ENCODE measurements around the gene SPATA3. TPM values are rescaled to one million over a fixed set of nuclear protein-coding genes. Genes with fewer than 3 reads are reported as not detected.

Gene SPATA3
- total and polyA plus RNA-seq, 2 of the 13 experiments (the other 11 are each of a cell fraction or from before 2014, with no cell fraction given), result not detected

DNA sequence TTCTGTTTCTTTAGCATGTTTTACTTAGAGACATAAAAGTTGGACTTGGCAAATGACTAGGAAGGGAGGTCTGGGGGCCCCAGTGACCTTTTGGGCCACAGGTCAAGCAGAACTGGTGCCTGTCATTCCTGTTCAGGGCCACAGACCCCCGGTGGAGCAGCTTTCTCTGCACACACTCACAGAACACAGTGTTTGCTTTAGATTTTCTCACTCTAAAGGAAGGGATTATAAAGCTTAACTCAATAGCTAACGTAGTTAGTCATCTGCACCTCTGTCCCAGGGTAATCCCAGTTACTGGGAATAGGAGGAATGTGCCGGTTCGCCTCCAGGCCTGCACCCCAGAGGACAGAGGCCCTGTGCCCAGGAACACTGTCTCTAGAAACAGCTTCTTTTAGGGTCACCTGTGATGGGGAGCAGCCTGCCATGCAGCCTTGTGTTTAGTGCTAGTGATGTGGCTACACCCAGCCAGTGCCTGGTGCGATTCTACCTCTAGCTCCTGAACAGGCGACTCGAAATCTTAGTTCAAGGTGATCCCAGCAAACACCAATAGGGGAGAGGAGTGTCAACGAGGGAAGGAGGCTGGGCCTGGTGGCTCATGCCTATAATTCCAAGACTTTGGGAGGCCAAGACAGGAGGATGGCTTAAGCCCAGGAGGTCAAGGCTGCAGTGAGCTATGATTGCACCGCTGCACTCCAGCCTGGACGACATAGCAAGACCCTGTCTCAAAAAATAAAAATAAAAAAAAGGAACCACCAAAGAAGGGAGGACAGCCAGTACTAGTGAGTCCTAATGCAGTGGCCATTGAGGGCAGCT is 11.6 kb downstream of the SPATA3 start (continued):
- TF ChIP-seq RXRA (CRISPR knock-in tag; IDR thresholded peaks at IDR 0.05) (peak; percentile 21; the same call in 1 of the 2 replicates), MEIS1 (CRISPR knock-in tag; IDR thresholded peaks at IDR 0.05; ENCODE audit: borderline replicate concordance) (peak; percentile 49; the same call in 1 of the 2 replicates), SMARCC2 (IDR thresholded peaks at IDR 0.05) (no peak), PPARG (CRISPR knock-in tag; conservative IDR thresholded peaks at IDR 0.05) (0 out of 2 replicates have a peak, but pooled peaks have one; percentile 55), ZNF605 (CRISPR knock-in tag; IDR thresholded peaks at IDR 0.05) (peak; percentile 65), ZNF556 (CRISPR knock-in tag; IDR thresholded peaks at IDR 0.05; ENCODE audit: borderline replicate concordance) (0 out of 2 replicates have a peak, but pooled peaks have one; percentile 47), NR2F2 (IDR thresholded peaks at IDR 0.05; ENCODE audit: borderline replicate concordance, low read depth) (peak; percentile 94), JUNB (CRISPR knock-in tag; IDR thresholded peaks at IDR 0.05; ENCODE audit: borderline replicate concordance) (no peak), CREM (IDR thresholded peaks at IDR 0.05) (no peak; the same call in 1 of the 2 replicates), CREM (CRISPR knock-in tag; IDR thresholded peaks at IDR 0.05) (no peak), ZMYM4 (CRISPR knock-in tag; IDR thresholded peaks at IDR 0.05) (peak; percentile 47; the same call in 1 of the 2 replicates), TAF1 (CRISPR knock-in tag; IDR thresholded peaks at IDR 0.05) (no peak), TBX3 (IDR thresholded peaks at IDR 0.05; ENCODE audit: borderline replicate concordance) (peak; percentile 85; the same call in 1 of the 2 replicates), MAFF (IDR thresholded peaks at IDR 0.05; ENCODE audit: low read depth, low read length) (no peak), KAT8 (CRISPR knock-in tag; IDR thresholded peaks at IDR 0.05) (0 out of 2 replicates have a peak, but pooled peaks have one; percentile 28), ZBTB7B (CRISPR knock-in tag; IDR thresholded peaks at IDR 0.05) (peak; percentile 85), ZNF44 (CRISPR knock-in tag; IDR thresholded peaks at IDR 0.05) (no peak), ZNF24 (IDR thresholded peaks at IDR 0.05) (no peak), NFIB (CRISPR knock-in tag; IDR thresholded peaks at IDR 0.05; ENCODE audit: borderline replicate concordance) (no peak), GATAD2A (CRISPR knock-in tag; IDR thresholded peaks at IDR 0.05) (peak; percentile 69), ZNF7 (CRISPR knock-in tag; IDR thresholded peaks at IDR 0.05) (no peak), ZNF260 (CRISPR knock-in tag; IDR thresholded peaks at IDR 0.05; ENCODE audit: borderline replicate concordance, low read depth) (no peak), POLR2G (IDR thresholded peaks at IDR 0.05; ENCODE audit: low read depth, low read length) (no peak), POLR2AphosphoS5 (IDR thresholded peaks at IDR 0.05; ENCODE audit: low read depth, low read length) (no peak), MED1 (CRISPR knock-in tag; IDR thresholded peaks at IDR 0.05) (peak; percentile 63), ZNF776 (CRISPR knock-in tag; IDR thresholded peaks at IDR 0.05) (no peak)
- TF ChIP-seq, protein P1, sequence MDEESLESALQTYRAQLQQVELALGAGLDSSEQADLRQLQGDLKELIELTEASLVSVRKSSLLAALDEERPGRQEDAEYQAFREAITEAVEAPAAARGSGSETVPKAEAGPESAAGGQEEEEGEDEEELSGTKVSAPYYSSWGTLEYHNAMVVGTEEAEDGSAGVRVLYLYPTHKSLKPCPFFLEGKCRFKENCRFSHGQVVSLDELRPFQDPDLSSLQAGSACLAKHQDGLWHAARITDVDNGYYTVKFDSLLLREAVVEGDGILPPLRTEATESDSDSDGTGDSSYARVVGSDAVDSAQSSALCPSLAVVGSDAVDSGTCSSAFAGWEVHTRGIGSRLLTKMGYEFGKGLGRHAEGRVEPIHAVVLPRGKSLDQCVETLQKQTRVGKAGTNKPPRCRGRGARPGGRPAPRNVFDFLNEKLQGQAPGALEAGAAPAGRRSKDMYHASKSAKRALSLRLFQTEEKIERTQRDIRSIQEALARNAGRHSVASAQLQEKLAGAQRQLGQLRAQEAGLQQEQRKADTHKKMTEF (CRISPR knock-in tag; IDR thresholded peaks at IDR 0.05), result 0 out of 2 replicates have a peak, but pooled peaks have one; percentile 58
- TF ChIP-seq, protein P2, sequence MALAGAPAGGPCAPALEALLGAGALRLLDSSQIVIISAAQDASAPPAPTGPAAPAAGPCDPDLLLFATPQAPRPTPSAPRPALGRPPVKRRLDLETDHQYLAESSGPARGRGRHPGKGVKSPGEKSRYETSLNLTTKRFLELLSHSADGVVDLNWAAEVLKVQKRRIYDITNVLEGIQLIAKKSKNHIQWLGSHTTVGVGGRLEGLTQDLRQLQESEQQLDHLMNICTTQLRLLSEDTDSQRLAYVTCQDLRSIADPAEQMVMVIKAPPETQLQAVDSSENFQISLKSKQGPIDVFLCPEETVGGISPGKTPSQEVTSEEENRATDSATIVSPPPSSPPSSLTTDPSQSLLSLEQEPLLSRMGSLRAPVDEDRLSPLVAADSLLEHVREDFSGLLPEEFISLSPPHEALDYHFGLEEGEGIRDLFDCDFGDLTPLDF (CRISPR knock-in tag; IDR thresholded peaks at IDR 0.05), result no peak
- TF ChIP-seq, protein P3, sequence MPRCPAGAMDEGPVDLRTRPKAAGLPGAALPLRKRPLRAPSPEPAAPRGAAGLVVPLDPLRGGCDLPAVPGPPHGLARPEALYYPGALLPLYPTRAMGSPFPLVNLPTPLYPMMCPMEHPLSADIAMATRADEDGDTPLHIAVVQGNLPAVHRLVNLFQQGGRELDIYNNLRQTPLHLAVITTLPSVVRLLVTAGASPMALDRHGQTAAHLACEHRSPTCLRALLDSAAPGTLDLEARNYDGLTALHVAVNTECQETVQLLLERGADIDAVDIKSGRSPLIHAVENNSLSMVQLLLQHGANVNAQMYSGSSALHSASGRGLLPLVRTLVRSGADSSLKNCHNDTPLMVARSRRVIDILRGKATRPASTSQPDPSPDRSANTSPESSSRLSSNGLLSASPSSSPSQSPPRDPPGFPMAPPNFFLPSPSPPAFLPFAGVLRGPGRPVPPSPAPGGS (CRISPR knock-in tag; IDR thresholded peaks at IDR 0.05), result no peak
